ENCODE measurements around the gene ID3.

DNA sequence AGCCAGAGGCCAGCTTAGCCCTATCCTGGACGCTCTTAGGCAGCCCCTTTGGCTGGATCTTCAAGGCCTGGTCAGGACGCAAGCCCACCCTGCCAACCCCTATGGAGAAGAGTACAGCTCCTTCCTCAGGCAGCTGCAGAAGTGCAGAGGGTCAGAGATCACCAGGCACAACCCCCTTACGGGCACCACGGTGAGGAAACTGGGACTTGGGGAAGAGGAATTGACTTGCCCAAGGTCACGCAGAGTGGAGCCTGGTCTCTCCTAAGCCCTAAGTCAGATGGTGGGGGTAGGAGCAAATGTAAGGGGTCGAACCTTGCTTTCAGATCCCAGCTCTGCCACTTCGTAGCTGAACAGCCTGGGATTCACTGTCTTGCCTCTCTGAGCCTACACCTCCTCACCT is 31.9 kb downstream of the ID3 start:
- TF ChIP-seq, protein P1, sequence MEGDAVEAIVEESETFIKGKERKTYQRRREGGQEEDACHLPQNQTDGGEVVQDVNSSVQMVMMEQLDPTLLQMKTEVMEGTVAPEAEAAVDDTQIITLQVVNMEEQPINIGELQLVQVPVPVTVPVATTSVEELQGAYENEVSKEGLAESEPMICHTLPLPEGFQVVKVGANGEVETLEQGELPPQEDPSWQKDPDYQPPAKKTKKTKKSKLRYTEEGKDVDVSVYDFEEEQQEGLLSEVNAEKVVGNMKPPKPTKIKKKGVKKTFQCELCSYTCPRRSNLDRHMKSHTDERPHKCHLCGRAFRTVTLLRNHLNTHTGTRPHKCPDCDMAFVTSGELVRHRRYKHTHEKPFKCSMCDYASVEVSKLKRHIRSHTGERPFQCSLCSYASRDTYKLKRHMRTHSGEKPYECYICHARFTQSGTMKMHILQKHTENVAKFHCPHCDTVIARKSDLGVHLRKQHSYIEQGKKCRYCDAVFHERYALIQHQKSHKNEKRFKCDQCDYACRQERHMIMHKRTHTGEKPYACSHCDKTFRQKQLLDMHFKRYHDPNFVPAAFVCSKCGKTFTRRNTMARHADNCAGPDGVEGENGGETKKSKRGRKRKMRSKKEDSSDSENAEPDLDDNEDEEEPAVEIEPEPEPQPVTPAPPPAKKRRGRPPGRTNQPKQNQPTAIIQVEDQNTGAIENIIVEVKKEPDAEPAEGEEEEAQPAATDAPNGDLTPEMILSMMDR (IDR thresholded peaks at IDR 0.05; ENCODE audit: insufficient read depth, low read depth, low read length), result no peak
- no peak for TF ChIP-seq EZH2 (IDR thresholded peaks at IDR 0.05; ENCODE audit: insufficient read depth, low read length)

Data from astrocyte (in vitro differentiated cells and primary cell).